ENCODE measurements around the gene KRT4. TPM values are rescaled to one million over a fixed set of nuclear protein-coding genes. Genes with fewer than 3 reads are reported as not detected.

The KRT4 gene
- total RNA-seq, 1 donor from 2014 or later: 1,276 TPM

- H3K4me1 Mint-ChIP-seq (ENCODE audit: unreplicated experiment): no peaks in the 10 kb centered on the region
- no peaks in the 10 kb centered on the region for H3K9me3 Mint-ChIP-seq
- no peak overlapping the region for H3K4me3 Mint-ChIP-seq
- no peak for DNase-seq (ENCODE audit: extremely low spot score, unreplicated experiment)
- peaks cover 41% of the 10 kb centered on the region for H3K27me3 Mint-ChIP-seq
- H3K27ac Mint-ChIP-seq: no peak overlapping the region
- no peaks in the 10 kb centered on the region for H3K36me3 Mint-ChIP-seq
- TF ChIP-seq, protein P1, sequence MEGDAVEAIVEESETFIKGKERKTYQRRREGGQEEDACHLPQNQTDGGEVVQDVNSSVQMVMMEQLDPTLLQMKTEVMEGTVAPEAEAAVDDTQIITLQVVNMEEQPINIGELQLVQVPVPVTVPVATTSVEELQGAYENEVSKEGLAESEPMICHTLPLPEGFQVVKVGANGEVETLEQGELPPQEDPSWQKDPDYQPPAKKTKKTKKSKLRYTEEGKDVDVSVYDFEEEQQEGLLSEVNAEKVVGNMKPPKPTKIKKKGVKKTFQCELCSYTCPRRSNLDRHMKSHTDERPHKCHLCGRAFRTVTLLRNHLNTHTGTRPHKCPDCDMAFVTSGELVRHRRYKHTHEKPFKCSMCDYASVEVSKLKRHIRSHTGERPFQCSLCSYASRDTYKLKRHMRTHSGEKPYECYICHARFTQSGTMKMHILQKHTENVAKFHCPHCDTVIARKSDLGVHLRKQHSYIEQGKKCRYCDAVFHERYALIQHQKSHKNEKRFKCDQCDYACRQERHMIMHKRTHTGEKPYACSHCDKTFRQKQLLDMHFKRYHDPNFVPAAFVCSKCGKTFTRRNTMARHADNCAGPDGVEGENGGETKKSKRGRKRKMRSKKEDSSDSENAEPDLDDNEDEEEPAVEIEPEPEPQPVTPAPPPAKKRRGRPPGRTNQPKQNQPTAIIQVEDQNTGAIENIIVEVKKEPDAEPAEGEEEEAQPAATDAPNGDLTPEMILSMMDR (conservative IDR thresholded peaks at IDR 0.05): no peak
These were observed 24.9 kb upstream of the KRT4 start for GRCh38 chr12:52838609-52839435.

DNA sequence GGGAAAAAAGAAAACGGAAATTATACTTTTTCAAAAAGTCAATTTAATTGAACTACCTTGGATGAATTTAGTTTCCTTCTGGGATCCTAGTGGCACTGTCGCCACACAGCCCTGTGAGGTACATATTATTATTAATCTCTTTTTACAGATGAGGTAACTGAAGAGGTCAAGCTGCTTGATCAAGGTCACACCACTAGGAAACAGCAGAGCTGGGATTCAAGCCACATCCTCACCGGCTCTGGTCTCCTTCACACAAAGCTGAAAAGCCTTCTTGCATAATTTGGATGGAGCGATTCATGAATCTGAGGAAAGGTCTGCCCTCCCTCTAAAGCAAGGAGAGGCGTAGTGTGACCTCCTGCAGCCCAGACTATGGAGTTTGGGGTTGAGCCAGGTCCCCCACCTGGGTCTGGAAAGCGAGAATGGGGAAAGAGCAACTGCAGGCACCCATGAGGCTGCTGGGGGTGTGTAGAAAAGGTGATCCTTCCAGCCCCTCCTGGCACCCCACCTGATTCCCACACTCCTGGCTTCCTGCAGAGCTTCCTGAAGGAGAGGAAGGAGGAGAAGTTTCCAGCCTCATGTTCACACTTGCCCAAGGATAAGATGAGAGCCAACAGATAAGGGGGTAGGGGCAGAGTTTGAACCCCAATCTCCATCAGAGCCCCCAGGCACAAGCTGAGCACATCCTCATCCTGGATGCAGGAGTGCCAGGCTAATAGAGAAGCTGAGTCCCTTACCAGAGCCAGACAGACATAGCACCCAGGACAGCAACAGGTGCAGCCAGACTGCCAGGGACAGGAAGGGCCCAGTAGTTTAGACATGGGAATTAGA is 24.1 kb upstream of the KRT4 start:
- H3K9me3 Mint-ChIP-seq: no peaks in the 10 kb centered on the region
- no peak overlapping the region for H3K4me3 Mint-ChIP-seq
- H3K36me3 Mint-ChIP-seq: no peaks in the 10 kb centered on the region
- peaks cover 41% of the 10 kb centered on the region for H3K27me3 Mint-ChIP-seq
- H3K27ac Mint-ChIP-seq: no peak overlapping the region
- H3K4me1 Mint-ChIP-seq (ENCODE audit: unreplicated experiment): no peaks in the 10 kb centered on the region
- TF ChIP-seq, protein P1 (conservative IDR thresholded peaks at IDR 0.05): no peak
- no peak for DNase-seq (ENCODE audit: extremely low spot score, unreplicated experiment)

- H3K27me3 Mint-ChIP-seq: peaks cover 41% of the 10 kb centered on the region
- no peaks in the 10 kb centered on the region for H3K9me3 Mint-ChIP-seq
- H3K4me1 Mint-ChIP-seq (ENCODE audit: unreplicated experiment): no peaks in the 10 kb centered on the region
- no peaks in the 10 kb centered on the region for H3K36me3 Mint-ChIP-seq
- peak overlapping the region; percentile 80 for H3K27ac Mint-ChIP-seq
- TF ChIP-seq, protein P1 (conservative IDR thresholded peaks at IDR 0.05): no peak
- no peak overlapping the region for H3K4me3 Mint-ChIP-seq
- DNase-seq (ENCODE audit: extremely low spot score, unreplicated experiment): no peak
These were observed 23.5 kb upstream of the KRT4 start for GRCh38 chr12:52837413-52837741.

- peaks cover 41% of the 10 kb centered on the region for H3K27me3 Mint-ChIP-seq
- no peak overlapping the region for H3K4me3 Mint-ChIP-seq
- DNase-seq (ENCODE audit: extremely low spot score, unreplicated experiment): no peak
- TF ChIP-seq, protein P1 (conservative IDR thresholded peaks at IDR 0.05): no peak
- peak overlapping the region; percentile 80 for H3K27ac Mint-ChIP-seq
- H3K4me1 Mint-ChIP-seq (ENCODE audit: unreplicated experiment): no peaks in the 10 kb centered on the region
- no peaks in the 10 kb centered on the region for H3K9me3 Mint-ChIP-seq
- H3K36me3 Mint-ChIP-seq: no peaks in the 10 kb centered on the region
These were observed 22.8 kb upstream of the KRT4 start for GRCh38 chr12:52836491-52837412.

DNA sequence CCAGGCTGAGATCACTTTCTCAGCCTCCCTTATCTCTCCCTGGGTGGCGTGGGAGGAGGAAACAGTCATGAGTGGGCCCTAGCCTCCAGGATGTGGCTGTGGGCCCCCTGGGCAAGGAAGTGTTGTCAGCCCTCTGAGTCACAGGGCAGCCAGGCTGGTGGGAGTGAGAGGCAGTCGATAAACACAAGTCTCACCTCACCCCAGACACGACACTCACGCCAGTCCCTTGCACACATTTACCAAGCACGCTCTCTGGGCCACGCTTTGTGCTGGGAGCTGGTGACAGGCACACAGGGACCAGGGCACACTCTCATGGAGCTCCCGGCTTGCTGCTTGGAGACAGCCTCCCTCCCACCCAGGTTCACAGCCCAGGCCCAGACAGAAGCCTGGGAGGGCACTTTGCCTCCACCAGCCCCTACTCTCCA is 22.1 kb upstream of the KRT4 start:
- DNase-seq (ENCODE audit: extremely low spot score, unreplicated experiment): no peak
- TF ChIP-seq, protein P1 (conservative IDR thresholded peaks at IDR 0.05): no peak
- H3K36me3 Mint-ChIP-seq: no peaks in the 10 kb centered on the region
- H3K27ac Mint-ChIP-seq: no peak overlapping the region
- no peaks in the 10 kb centered on the region for H3K9me3 Mint-ChIP-seq
- peaks cover 38% of the 10 kb centered on the region for H3K27me3 Mint-ChIP-seq
- no peak overlapping the region for H3K4me3 Mint-ChIP-seq
- H3K4me1 Mint-ChIP-seq (ENCODE audit: unreplicated experiment): no peaks in the 10 kb centered on the region
